ENCODE results near the gene MGARP. TPM values are rescaled to one million over a fixed set of nuclear protein-coding genes. Genes with fewer than 3 reads are reported as not detected.

MGARP gene
- total and polyA plus RNA-seq, 2 of the 4 experiments (the other 2 are of a cell fraction): 34.7 to 35.0 TPM

- peak overlapping the region; percentile 89 for H3K9ac ChIP-seq (ENCODE audit: low read depth, low read length)
- peak overlapping the region; percentile 70 for H2BK120ac ChIP-seq (ENCODE audit: low read depth, low read length)
- peak overlapping the region; percentile 35; the same call in 1 of the 2 replicates for H2BK20ac ChIP-seq (ENCODE audit: low read depth, low read length)
- WGBS, 2 experiments (ENCODE audit: extremely low coverage in 2 of 2, insufficient read length in 1 of 2): 1% methylated on average over 10 of the region's 16 CpGs; no CpG with 5 or more reads in 1 of the 2 experiments
- CTCF ChIA-PET: interaction anchor here (0.7 to 1.6 kb wide), 4 partner anchors 16 to 100 kb away, joined by 3 to 4 read pairs (median 3); no protein-coding TSS in a partner anchor
- POLR2A ChIA-PET (ENCODE audit: unreplicated experiment): interaction anchor here (0.9 kb wide), 1 partner anchor 11 kb away, joined by 3 read pairs; no protein-coding TSS in a partner anchor
- H3K79me1 ChIP-seq (ENCODE audit: low read depth in 1 of 2, low read length in 2 of 2): peaks cover 10 to 35% of the 10 kb centered on the region in 2 experiments; a peak in 3 of 4 replicates
- no peaks in the 10 kb centered on the region for H3K27me3 ChIP-seq (ENCODE audit: control insufficient read depth, insufficient read depth, low read length)
- peaks cover 6% of the 10 kb centered on the region for H3K4me1 ChIP-seq (ENCODE audit: control insufficient read depth, insufficient read depth, low read length)
- peak overlapping the region; percentile 86 for H3K4me2 ChIP-seq (ENCODE audit: low read depth, low read length)
- H3K18ac ChIP-seq (ENCODE audit: low read depth, low read length): peak overlapping the region; percentile 82
- peak overlapping the region; percentile 75 for H3K4me3 ChIP-seq (ENCODE audit: insufficient read depth, low read depth, low read length)
- 0 out of 2 replicates have a peak, but pooled peaks cover 1% of the 10 kb centered on the region for H3K36me3 ChIP-seq (ENCODE audit: control insufficient read depth, insufficient read depth, low read length)
- dilution Hi-C loops (cut with HindIII; ENCODE audit: low sequenced_read_pairs, unreplicated experiment): no loop called here
- H3K9me3 ChIP-seq (ENCODE audit: control insufficient read depth, insufficient read depth, low read length): no peaks in the 10 kb centered on the region
- peak overlapping the region; percentile 25; the same call in 2 of the 3 replicates for H2BK15ac ChIP-seq (ENCODE audit: low read depth, low read length)
- peaks cover 32% of the 10 kb centered on the region for H4K20me1 ChIP-seq (ENCODE audit: insufficient read depth, low read length)
- peak overlapping the region; percentile 66 to 91 for H4K8ac ChIP-seq (ENCODE audit: low read depth in 2 of 2, low read length in 2 of 2)
- DNase-seq: peak; percentile 72
- peak overlapping the region; percentile 93 for H3K56ac ChIP-seq (ENCODE audit: extremely low read depth, insufficient read depth, low read length)
- peak overlapping the region; percentile 56 for H2AK9ac ChIP-seq (replicated peaks; ENCODE audit: low read depth, low read length, poor library complexity)
- H3K4ac ChIP-seq (ENCODE audit: low read depth, low read length): peak overlapping the region; percentile 91
- H4K5ac ChIP-seq (ENCODE audit: low read depth, low read length): peak overlapping the region; percentile 67
- peak overlapping the region; percentile 59 for H4K91ac ChIP-seq (ENCODE audit: insufficient read depth, low read depth, low read length)
- intact Hi-C loops (cut with micrococcal nuclease): loop anchor here (5.0 kb wide), 1 partner anchor 218 kb away; no protein-coding TSS in a partner anchor
- in situ Hi-C loops (cut with MboI; ENCODE audit: low sequenced_read_pairs): no loop called here
- peak; percentile 10 for ATAC-seq (ENCODE audit: low read depth)
- peak overlapping the region; percentile 95 for H2AFZ ChIP-seq (replicated peaks; ENCODE audit: low read length, poor library complexity)
- peak overlapping the region; percentile 81 for H2AK5ac ChIP-seq (ENCODE audit: low read depth, low read length)
- peak overlapping the region; percentile 95 for H3K23ac ChIP-seq (ENCODE audit: low read depth, low read length)
- H2BK5ac ChIP-seq (ENCODE audit: low read depth, low read length, poor library complexity, severe bottlenecking): peak overlapping the region; percentile 91
- H3K14ac ChIP-seq (replicated peaks; ENCODE audit: low read depth, low read length): peak overlapping the region; percentile 90
- TF ChIP-seq CEBPB (IDR thresholded peaks at IDR 0.05; ENCODE audit: low read depth, low read length) (peak; percentile 21; the same call in 1 of the 2 replicates), MAZ (IDR thresholded peaks at IDR 0.05; ENCODE audit: borderline replicate concordance, low read depth, low read length) (no peak)
- H3K27ac ChIP-seq (ENCODE audit: insufficient read depth, low read length): peak overlapping the region; percentile 70
- 0 out of 2 replicates have a peak, but pooled peaks cover 2% of the 10 kb centered on the region for H3K9me1 ChIP-seq (ENCODE audit: insufficient read depth, low read length)
- BruUV-seq (replicated peaks): TSS peak; percentile 51
These were observed 20.5 kb upstream of the MGARP start for GRCh38 chr4:139300431-139301112.

All from IMR-90 (cell line).